GM12873 (cell line): ENCODE results near the gene PGLYRP2.

Source experiments
- TF ChIP-seq, protein P1 (sequence below): IDR thresholded peaks from 2 replicates; pipeline ENCODE4 v1.5.1; 2012; ENCODE audit warnings: low read depth, mild to moderate bottlenecking, moderate library complexity, low read length, control low read depth; ENCODE audit not compliant: insufficient read depth; ENCODE audit errors: missing control alignments

The PGLYRP2 gene, protein sequence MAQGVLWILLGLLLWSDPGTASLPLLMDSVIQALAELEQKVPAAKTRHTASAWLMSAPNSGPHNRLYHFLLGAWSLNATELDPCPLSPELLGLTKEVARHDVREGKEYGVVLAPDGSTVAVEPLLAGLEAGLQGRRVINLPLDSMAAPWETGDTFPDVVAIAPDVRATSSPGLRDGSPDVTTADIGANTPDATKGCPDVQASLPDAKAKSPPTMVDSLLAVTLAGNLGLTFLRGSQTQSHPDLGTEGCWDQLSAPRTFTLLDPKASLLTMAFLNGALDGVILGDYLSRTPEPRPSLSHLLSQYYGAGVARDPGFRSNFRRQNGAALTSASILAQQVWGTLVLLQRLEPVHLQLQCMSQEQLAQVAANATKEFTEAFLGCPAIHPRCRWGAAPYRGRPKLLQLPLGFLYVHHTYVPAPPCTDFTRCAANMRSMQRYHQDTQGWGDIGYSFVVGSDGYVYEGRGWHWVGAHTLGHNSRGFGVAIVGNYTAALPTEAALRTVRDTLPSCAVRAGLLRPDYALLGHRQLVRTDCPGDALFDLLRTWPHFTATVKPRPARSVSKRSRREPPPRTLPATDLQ

DNA sequence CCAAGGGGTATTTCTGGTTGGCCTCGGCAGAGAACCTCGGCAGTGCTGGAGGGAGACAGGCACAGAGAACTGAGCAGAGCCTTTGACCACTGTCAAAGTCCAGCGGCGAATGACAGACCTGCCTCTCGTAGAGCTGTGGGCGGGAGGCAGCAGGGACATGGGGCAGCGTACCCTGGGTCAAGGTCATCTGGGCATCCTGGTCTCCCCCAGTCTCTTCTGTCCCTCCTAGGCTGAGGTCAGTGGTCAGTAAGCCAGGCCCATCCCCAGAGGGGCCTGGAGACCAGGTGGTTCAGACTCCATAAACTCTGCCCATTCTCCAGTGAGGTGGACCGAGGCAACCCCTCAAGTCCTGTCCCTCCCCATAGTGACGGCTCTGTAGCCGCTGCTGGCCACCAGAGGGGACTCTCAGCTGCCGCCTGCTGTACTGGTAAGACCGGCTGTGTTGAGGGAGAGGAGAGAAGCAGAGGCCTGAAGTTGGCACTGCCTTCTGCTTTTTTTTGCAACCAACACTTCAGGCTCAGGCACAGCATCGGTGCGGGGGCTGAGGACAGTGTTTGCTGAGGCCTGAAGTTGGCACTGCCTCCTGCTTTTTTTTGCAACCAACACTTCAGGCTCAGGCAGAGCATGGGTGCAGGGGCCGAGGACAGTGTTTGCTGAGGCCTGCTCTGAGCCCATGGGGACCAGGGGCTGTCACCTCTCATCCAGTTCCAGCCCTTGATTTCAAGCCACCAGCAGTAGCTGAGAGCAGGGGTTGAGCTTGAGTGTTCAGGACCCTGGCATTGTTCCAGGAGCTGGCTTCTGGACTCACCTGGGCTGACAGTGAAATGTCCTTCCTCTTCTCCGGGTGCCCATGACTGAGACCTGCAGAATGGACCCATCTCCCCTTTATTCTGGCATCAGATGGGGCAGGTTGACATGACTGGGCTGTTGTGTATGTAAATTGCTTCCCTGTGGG, at the start of gene PGLYRP2:
Gene PGLYRP2, minus strand, starts transcription at position 111 of the 955 bp plus-strand sequence. CDS start 130 bp downstream, outside the sequence.
- TF ChIP-seq, protein P1, sequence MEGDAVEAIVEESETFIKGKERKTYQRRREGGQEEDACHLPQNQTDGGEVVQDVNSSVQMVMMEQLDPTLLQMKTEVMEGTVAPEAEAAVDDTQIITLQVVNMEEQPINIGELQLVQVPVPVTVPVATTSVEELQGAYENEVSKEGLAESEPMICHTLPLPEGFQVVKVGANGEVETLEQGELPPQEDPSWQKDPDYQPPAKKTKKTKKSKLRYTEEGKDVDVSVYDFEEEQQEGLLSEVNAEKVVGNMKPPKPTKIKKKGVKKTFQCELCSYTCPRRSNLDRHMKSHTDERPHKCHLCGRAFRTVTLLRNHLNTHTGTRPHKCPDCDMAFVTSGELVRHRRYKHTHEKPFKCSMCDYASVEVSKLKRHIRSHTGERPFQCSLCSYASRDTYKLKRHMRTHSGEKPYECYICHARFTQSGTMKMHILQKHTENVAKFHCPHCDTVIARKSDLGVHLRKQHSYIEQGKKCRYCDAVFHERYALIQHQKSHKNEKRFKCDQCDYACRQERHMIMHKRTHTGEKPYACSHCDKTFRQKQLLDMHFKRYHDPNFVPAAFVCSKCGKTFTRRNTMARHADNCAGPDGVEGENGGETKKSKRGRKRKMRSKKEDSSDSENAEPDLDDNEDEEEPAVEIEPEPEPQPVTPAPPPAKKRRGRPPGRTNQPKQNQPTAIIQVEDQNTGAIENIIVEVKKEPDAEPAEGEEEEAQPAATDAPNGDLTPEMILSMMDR, result peak; percentile 7

DNA sequence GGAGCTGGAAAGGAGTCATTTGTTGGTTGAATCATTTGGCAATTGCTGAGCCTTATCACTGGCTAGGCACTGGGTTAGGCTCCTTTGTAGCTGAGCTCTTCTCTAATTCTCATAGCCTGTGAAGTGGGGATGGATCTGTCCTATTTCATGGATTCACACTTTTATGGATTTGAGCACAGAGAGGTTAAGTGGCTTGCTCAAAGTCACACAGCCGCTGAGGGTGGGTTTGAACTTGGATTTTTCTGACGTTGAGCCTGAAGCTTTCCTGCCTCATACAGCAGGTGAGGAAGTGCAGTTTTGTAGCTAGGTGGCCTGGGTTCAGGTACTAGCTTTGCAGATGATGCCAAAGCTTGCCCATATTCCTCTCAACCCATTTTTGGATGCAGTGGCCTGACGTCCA, 48.4 kb upstream of the PGLYRP2 start:
- TF ChIP-seq, protein P1, result no peak

DNA sequence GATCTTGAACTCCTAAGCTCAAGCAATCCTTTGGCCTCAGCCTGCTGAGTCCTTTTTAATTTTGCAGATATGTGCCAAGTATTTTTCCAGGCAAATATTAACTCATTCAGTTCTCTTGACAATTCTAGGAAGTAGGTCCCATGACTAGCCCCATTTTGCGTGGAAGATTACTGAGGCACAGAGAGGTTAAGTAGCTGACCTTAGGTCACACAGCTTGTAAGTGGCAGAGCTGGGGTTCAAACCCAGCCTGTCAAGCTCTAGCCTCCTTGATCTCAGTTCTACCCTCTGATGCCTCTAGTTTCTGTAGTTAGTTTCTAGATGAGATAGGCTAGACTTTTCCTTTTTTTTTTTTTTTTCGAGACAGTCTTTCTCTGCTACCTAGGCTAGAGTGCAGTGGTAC, 47.1 kb upstream of the PGLYRP2 start:
- TF ChIP-seq, protein P1, result no peak

DNA sequence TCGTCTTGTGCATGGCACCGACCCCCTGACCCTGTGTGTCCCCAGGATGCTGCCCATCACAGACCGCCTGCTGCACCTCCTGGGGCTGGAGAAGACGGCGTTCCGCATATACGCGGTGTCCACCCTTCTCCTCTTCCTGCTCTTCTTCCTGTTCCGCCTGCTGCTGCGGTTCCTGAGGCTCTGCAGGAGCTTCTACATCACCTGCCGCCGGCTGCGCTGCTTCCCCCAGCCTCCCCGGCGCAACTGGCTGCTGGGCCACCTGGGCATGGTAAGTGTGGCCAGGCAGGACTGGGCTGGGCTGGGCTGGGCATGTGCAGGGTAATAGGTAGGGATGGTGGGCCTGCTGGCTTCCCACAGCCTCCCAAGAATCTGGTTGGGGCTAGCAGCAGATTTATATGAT, 46.0 kb upstream of the PGLYRP2 start:
- TF ChIP-seq, protein P1, result no peak

DNA sequence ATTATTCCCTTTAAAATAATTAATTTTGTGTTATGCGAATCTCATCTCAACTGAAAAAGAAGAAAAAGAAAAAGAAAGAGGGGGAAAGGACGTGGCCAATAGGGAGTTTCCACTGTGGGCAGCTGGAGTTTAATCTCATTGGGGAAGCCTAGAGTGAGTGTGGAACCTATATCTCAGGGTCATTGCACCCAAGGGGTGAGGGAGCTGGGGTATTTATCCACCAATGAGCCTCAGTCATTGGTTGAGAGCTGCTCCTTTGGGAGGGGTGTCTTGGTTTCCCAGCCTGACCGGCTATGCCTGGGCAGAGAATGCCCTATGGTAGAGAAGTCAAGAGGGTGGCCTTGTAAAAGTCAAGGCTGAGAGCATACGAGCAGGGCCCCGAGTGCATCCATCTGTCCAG, 45.5 kb upstream of the PGLYRP2 start:
- TF ChIP-seq, protein P1, result no peak

DNA sequence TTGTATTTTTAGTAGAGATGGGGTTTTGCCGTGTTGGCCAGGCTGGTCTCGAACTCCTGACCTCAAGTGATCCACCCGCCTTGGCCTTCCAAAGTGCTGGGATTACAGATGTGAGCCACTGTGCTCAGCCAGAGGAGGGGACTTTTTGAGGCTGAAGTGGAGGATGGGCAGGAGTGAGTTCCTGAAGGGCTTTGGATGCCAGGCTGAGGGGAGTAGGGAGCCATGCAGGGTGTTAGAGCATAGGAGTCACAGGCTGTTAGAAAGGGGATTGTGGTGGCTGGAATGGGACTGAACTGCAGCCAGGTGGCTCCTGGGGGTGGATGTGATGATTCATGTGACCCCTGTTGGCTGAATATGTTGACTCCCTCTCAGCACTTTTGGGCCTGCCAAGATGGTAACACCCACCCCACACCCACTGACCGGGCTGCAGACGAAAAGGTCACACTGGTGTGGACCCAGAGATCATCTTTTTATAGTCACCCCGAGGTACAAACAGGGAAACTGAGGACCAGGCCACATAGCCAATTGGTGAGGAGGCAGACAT, 40.2 kb upstream of the PGLYRP2 start:
- TF ChIP-seq, protein P1, result no peak

DNA sequence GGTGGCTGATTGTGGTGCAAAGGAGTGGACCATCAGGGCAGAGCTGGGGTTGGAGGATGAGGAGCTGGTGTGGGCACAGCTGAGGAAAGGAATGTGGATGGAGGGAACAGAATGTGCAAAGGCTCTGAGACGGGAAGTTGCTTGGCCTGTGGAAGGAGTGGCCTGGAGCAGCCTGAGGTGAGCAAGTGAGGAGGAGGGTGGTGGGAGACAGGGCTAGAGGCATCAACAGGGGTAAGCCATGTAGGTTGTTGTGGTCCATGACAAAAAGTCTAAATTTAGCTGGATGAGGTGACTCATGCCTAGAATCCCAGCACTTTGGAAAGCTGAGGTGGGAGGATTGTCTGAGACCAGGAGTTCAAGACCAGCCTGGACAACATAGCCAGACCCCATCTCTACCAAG, 38.5 kb upstream of the PGLYRP2 start:
- TF ChIP-seq, protein P1, result no peak
